ENCODE results near the gene AP3S2. TPM values are rescaled to one million over a fixed set of nuclear protein-coding genes. Genes with fewer than 3 reads are reported as not detected.

Gene AP3S2
- total RNA-seq, 1 experiment from 2014 or later = 35.7 TPM

GRCh38 chr15:89908226-89908625 is 14.4 kb upstream of the AP3S2 start:
- H3K9me3 Mint-ChIP-seq = no peaks in the 10 kb centered on the region
- H3K4me3 Mint-ChIP-seq = no peak overlapping the region
- peaks cover 17% of the 10 kb centered on the region for H3K27me3 Mint-ChIP-seq (ENCODE audit: low read depth)
- TF ChIP-seq, protein P1, sequence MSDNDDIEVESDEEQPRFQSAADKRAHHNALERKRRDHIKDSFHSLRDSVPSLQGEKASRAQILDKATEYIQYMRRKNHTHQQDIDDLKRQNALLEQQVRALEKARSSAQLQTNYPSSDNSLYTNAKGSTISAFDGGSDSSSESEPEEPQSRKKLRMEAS (CRISPR knock-in tag; IDR thresholded peaks at IDR 0.05) = no peak
- TF ChIP-seq NFE2L1 (CRISPR knock-in tag; IDR thresholded peaks at IDR 0.05) (no peak), CREB1 (CRISPR knock-in tag; IDR thresholded peaks at IDR 0.05) (no peak)
- no peak overlapping the region for H3K27ac Mint-ChIP-seq
- ChIA-PET POLR2A (no interaction called here), CTCF (no interaction called here)
- H3K36me3 Mint-ChIP-seq = no peaks in the 10 kb centered on the region
- ATAC-seq (no peak), DNase-seq (ENCODE audit: low spot score) (no peak)
- peaks cover 8% of the 10 kb centered on the region for H3K4me1 Mint-ChIP-seq

DNA sequence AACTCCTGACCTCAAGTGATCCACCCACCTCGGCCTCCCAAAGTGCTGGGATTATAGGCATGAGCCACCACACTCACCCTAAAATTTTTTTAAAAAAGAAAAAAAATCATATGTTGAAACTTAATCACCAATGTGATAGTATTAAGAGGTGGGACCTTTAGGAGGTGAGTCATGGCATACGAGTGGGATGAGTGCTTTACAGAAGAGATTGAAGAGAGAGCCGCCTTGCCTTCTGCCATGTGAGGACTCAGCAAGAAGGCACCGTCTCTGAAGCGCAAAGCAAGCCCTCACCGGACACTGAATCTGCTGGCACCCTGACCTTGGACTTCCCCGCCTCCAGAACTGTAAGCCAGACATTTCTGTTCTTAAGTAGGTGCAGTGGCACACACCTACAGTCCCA is 13.5 kb upstream of the AP3S2 start:
- TF ChIP-seq CREM (CRISPR knock-in tag; IDR thresholded peaks at IDR 0.05) = no peak
- no peak for TF ChIP-seq MYBL2 (CRISPR knock-in tag; IDR thresholded peaks at IDR 0.05)
- TF ChIP-seq ZNF232 (CRISPR knock-in tag; IDR thresholded peaks at IDR 0.05) = no peak
- no peak for TF ChIP-seq ZNF219 (CRISPR knock-in tag; IDR thresholded peaks at IDR 0.05; ENCODE audit: borderline replicate concordance)
- no peak for TF ChIP-seq MXD4 (CRISPR knock-in tag; IDR thresholded peaks at IDR 0.05; ENCODE audit: borderline replicate concordance)
- peaks cover 4% of the 10 kb centered on the region; the same call in 1 of the 2 replicates for H3K4me1 Mint-ChIP-seq
- POLR2A ChIA-PET = no interaction called here
- H3K27ac Mint-ChIP-seq = no peak overlapping the region
- ATAC-seq (no peak), DNase-seq (ENCODE audit: low spot score) (no peak)
- peaks cover 13% of the 10 kb centered on the region for H3K27me3 Mint-ChIP-seq (ENCODE audit: low read depth)
- CTCF ChIA-PET = no interaction called here
- no peaks in the 10 kb centered on the region for H3K9me3 Mint-ChIP-seq
- H3K36me3 Mint-ChIP-seq = no peaks in the 10 kb centered on the region
- H3K4me3 Mint-ChIP-seq = no peak overlapping the region

DNA sequence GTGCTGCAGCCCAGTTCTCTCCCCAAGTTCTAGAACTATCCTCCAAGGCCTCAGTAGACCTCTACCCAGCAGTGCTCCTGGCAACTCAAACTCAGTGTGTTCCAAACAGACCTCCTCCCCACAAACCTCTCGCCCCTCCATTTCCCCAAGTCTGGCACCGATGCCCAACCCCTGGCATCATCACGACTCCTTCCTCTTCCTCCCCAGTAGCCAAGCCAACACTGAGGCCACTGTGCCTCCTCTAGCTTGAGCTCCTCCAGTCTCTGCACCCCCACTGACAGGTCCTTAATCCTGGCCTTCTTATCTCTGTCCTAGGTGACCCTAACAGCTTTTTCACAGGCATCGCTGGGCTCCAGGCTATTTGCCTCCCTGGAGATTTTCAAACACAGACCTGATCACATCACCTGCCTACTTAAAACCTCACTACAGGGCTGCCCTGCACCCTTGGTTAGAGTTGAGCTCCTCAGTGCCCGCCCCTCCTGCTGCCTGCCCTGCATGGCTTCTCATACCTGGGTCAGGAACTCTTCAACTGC is 12.1 kb upstream of the AP3S2 start:
- Mint-ChIP-seq H3K9me3 (no peaks in the 10 kb centered on the region), H3K36me3 (no peaks in the 10 kb centered on the region), H3K27me3 (ENCODE audit: low read depth) (no peaks in the 10 kb centered on the region; the same call in none of the 2 replicates), H3K4me1 (no peaks in the 10 kb centered on the region), H3K27ac (no peak overlapping the region), H3K4me3 (no peak overlapping the region)
- ATAC-seq (no peak), DNase-seq (ENCODE audit: low spot score) (no peak)
- POLR2A ChIA-PET = interaction anchor here (0.6 kb wide), 1 partner anchor 935 kb away, joined by 3 read pairs; no protein-coding TSS in a partner anchor
- CTCF ChIA-PET = no interaction called here
- TF ChIP-seq CTCF (IDR thresholded peaks at IDR 0.05) (no peak), IRF1 (CRISPR knock-in tag; IDR thresholded peaks at IDR 0.05) (no peak), FOXJ3 (CRISPR knock-in tag; IDR thresholded peaks at IDR 0.05; ENCODE audit: borderline replicate concordance) (no peak), FOXP4 (CRISPR knock-in tag; IDR thresholded peaks at IDR 0.05) (no peak), ZNF317 (CRISPR knock-in tag; IDR thresholded peaks at IDR 0.05; ENCODE audit: borderline replicate concordance, low read depth) (no peak), GTF2I (CRISPR knock-in tag; conservative IDR thresholded peaks at IDR 0.05) (no peak), HMGA2 (CRISPR knock-in tag; IDR thresholded peaks at IDR 0.05) (no peak), MXD4 (CRISPR knock-in tag; IDR thresholded peaks at IDR 0.05; ENCODE audit: borderline replicate concordance) (no peak), ZNF532 (CRISPR knock-in tag; IDR thresholded peaks at IDR 0.05; ENCODE audit: borderline replicate concordance) (no peak), ZNF396 (CRISPR knock-in tag; IDR thresholded peaks at IDR 0.05; ENCODE audit: borderline replicate concordance) (no peak)
- TF ChIP-seq, protein P1 (CRISPR knock-in tag; IDR thresholded peaks at IDR 0.05) = no peak
- TF ChIP-seq, protein P2, sequence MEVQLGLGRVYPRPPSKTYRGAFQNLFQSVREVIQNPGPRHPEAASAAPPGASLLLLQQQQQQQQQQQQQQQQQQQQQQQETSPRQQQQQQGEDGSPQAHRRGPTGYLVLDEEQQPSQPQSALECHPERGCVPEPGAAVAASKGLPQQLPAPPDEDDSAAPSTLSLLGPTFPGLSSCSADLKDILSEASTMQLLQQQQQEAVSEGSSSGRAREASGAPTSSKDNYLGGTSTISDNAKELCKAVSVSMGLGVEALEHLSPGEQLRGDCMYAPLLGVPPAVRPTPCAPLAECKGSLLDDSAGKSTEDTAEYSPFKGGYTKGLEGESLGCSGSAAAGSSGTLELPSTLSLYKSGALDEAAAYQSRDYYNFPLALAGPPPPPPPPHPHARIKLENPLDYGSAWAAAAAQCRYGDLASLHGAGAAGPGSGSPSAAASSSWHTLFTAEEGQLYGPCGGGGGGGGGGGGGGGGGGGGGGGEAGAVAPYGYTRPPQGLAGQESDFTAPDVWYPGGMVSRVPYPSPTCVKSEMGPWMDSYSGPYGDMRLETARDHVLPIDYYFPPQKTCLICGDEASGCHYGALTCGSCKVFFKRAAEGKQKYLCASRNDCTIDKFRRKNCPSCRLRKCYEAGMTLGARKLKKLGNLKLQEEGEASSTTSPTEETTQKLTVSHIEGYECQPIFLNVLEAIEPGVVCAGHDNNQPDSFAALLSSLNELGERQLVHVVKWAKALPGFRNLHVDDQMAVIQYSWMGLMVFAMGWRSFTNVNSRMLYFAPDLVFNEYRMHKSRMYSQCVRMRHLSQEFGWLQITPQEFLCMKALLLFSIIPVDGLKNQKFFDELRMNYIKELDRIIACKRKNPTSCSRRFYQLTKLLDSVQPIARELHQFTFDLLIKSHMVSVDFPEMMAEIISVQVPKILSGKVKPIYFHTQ (CRISPR knock-in tag; IDR thresholded peaks at IDR 0.05) = no peak
